Activated B cell treated with CpG ODN at 0.5 μM for 24 hours (primary cell): Measurements from ENCODE around the gene KCTD19. TPM values are rescaled to one million over a fixed set of nuclear protein-coding genes. Genes with fewer than 3 reads are reported as not detected.

Source experiments
- ATAC-seq: fragments of 200-7000 bp; cut with Tn5 transposase; one replicate; pipeline ENCODE4 v1.10.0; 2021; ENCODE audit warnings: low read depth, mild to moderate bottlenecking, moderate library complexity
- CTCF ChIA-PET: fragments of 350-600 bp; sonication (Branson Sonifier 250); formaldehyde crosslinking; loops from one replicate; lab custom pipeline; 2021; ENCODE audit warnings: antibody characterized with exemption; lab: Charles Lee
- POLR2A ChIA-PET: fragments of 350-600 bp; sonication (Branson Sonifier 250); formaldehyde crosslinking; loops from one replicate; lab custom pipeline; 2021; ENCODE audit warnings: antibody characterized with exemption; lab: Charles Lee
- DNase-seq: peaks from one replicate; pipeline ENCODE4 v3.0.0; 2022
- H3K27ac Mint-ChIP-seq: one replicate; pipeline ENCODE4 v1.8.0; 2020; ENCODE audit warnings: mixed read lengths
- H3K27me3 Mint-ChIP-seq: one replicate; pipeline ENCODE4 v1.8.0; 2021; ENCODE audit warnings: mixed read lengths
- H3K36me3 Mint-ChIP-seq: one replicate; pipeline ENCODE4 v1.8.0; 2021; ENCODE audit warnings: low read depth, mixed read lengths
- H3K4me1 Mint-ChIP-seq: one replicate; pipeline ENCODE4 v1.8.0; 2021; ENCODE audit warnings: mixed read lengths
- H3K4me3 Mint-ChIP-seq: one replicate; pipeline ENCODE4 v1.8.0; 2020; ENCODE audit warnings: mild to moderate bottlenecking, mixed read lengths
- H3K9me3 Mint-ChIP-seq: one replicate; pipeline ENCODE4 v1.8.0; 2020; ENCODE audit warnings: mixed read lengths
- intact Hi-C: fragments of 100-400 bp; cut with micrococcal nuclease; formaldehyde crosslinking; loops from one replicate; pipeline ENCODE4 v1.15.1; 2024
- total RNA-seq: library from RNA; stranded (reverse); gene quantifications from 2 replicates; pipeline ENCODE4 v1.2.3, GENCODE V29; 2022
- TF ChIP-seq, protein P1 (sequence below): fragments of 200-600 bp; IDR thresholded peaks from one replicate; pipeline ENCODE4 v1.8.0; 2022; ENCODE audit warnings: antibody characterized with exemption, mild to moderate bottlenecking

KCTD19 gene
- total RNA-seq, 1 donor from 2014 or later = not detected

DNA sequence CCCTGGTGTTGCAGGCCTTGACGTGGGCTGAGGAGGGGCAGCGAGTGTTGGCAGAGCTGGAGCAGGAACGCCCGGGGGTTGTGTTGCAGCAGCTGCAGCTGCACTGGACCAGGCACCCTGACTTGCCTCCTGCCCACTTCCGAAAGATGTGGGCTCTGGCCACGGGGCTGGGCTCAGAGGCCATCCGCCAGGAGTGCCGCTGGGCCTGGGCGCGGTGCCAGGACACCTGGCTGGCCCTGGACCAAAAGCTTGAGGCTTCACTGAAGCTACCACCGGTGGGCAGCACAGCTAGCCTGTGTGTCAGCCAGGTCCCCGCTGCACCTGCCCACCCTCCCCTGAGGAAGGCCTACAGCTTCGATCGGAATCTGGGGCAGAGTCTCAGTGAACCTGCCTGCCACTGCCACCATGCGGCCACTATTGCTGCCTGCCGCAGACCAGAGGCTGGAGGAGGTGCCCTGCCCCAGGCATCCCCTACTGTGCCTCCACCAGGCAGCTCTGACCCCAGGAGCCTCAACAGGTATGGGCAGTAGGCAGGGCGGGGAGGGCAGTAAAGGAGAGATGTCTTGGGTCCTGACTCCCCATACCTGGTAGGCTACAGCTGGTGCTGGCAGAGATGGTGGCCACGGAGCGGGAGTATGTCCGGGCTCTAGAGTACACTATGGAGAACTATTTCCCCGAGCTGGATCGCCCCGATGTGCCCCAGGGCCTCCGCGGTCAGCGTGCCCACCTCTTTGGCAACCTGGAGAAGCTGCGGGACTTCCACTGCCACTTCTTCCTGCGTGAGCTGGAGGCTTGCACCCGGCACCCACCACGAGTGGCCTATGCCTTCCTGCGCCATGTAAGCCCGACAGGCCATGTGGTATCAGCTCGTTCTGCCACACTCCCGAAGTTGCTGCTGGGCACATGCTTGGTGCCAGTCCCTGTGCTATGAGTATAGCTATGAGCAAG, 41.6 kb downstream of the KCTD19 start:
- intact Hi-C loops = no loop called here
- Mint-ChIP-seq H3K4me1 (no peaks in the 10 kb centered on the region), H3K4me3 (no peak overlapping the region), H3K27me3 (no peaks in the 10 kb centered on the region), H3K36me3 (no peaks in the 10 kb centered on the region), H3K9me3 (no peaks in the 10 kb centered on the region), H3K27ac (no peak overlapping the region)
- TF ChIP-seq, protein P1, sequence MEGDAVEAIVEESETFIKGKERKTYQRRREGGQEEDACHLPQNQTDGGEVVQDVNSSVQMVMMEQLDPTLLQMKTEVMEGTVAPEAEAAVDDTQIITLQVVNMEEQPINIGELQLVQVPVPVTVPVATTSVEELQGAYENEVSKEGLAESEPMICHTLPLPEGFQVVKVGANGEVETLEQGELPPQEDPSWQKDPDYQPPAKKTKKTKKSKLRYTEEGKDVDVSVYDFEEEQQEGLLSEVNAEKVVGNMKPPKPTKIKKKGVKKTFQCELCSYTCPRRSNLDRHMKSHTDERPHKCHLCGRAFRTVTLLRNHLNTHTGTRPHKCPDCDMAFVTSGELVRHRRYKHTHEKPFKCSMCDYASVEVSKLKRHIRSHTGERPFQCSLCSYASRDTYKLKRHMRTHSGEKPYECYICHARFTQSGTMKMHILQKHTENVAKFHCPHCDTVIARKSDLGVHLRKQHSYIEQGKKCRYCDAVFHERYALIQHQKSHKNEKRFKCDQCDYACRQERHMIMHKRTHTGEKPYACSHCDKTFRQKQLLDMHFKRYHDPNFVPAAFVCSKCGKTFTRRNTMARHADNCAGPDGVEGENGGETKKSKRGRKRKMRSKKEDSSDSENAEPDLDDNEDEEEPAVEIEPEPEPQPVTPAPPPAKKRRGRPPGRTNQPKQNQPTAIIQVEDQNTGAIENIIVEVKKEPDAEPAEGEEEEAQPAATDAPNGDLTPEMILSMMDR = no peak
- POLR2A ChIA-PET = no interaction called here
- ATAC-seq (no peak), DNase-seq (no peak)
- CTCF ChIA-PET = no interaction called here

DNA sequence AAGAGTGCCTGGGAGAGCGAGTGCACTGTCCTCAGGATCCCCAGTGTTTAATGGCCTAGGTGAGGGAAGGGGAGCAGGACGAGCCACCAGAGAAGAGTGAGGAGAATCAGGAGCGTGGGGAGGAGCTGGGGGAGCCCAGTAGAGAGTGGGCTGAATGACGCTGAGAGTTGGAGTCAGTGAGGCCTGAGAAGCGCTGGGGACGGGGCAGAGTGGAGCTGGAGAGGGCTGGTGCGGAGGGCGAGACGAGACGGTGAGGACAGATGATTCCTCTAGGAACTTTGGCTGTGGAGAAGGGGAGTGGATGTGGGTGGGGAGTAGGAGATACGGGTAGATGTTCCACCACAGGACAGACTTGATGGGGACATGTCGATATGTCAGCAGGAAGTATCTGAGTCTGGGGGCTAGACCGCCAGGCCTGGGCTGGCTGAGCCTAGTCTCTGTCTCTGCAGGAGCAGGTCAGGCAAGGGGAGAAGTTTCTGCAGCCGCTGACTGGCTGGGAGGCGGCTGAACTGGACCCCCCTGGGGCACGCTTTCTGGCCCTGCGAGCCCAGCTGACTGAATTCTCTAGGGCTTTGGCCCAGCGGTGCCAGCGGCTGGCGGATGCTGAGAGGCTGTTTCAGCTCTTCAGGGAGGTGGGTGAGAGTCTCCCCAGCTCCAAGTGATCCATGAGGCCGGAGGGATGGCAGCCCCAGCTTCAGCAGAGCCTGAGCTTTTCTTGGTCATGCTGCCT, 42.5 kb downstream of the KCTD19 start:
- intact Hi-C loops = no loop called here
- H3K4me1 Mint-ChIP-seq = no peaks in the 10 kb centered on the region
- ATAC-seq (no peak), DNase-seq (no peak)
- TF ChIP-seq, protein P1 = no peak
- no peak overlapping the region for H3K4me3 Mint-ChIP-seq
- ChIA-PET POLR2A (no interaction called here), CTCF (no interaction called here)
- H3K36me3 Mint-ChIP-seq = no peaks in the 10 kb centered on the region
- no peaks in the 10 kb centered on the region for H3K27me3 Mint-ChIP-seq
- H3K9me3 Mint-ChIP-seq = no peaks in the 10 kb centered on the region
- H3K27ac Mint-ChIP-seq = no peak overlapping the region

DNA sequence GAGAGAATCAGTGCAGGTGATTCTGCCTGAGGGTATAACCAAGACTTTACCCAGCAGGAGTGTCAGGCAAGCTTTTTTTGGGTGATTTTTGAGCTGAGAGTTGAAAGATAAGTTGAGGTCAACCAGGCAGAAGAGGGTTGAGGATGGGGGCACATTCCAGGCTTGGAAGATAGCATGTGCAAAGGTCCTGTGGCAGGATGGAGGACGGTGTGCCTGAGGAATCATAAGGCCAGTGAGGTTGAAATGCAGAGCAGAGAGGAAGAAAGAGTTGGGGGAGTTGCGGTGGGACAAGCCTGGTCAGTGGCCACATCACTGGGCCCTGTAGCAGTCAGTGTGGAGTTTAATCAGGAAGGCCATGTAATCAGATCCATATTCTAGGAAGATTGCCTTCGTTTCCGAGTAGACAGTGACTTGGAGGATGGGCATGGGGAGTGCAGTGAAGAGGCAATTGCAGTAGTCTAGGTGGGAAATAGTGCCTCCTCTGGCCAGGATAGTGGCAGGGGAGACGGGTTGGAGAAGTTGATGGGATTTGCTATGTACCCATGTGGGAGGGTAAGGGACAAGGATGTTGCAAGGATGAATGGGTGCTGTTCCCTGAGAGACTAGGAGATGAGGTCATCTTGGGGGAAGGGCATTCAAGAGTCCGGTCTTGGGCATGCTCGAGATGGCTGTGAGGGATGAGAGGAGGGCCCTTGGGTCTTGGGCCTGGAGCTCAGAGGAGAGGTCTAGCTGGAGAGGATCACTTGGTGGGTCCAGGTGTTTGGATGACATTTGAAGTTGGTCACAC, 43.3 kb downstream of the KCTD19 start:
- TF ChIP-seq, protein P1 = no peak
- ChIA-PET POLR2A (no interaction called here), CTCF (no interaction called here)
- no peak overlapping the region for H3K4me3 Mint-ChIP-seq
- no peak for ATAC-seq
- no peaks in the 10 kb centered on the region for H3K36me3 Mint-ChIP-seq
- H3K27ac Mint-ChIP-seq = no peak overlapping the region
- no peak for DNase-seq
- no peaks in the 10 kb centered on the region for H3K9me3 Mint-ChIP-seq
- no peaks in the 10 kb centered on the region for H3K27me3 Mint-ChIP-seq
- intact Hi-C loops = no loop called here
- H3K4me1 Mint-ChIP-seq = peaks cover 3% of the 10 kb centered on the region

DNA sequence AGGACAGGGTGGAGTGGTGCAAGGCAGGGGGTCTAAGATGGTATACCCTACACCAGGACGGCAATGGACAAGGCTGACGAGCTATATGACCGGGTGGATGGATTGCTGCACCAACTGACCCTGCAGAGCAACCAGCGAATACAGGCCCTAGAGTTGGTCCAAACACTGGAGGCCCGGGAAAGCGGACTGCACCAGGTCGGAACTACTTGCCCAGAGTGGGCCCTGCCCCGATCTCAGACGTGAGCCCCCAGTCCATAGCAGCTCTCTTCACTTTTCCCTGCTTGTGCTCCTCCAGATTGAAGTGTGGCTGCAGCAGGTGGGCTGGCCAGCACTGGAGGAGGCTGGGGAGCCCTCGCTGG, 44.1 kb downstream of the KCTD19 start:
- H3K36me3 Mint-ChIP-seq = peaks cover 2% of the 10 kb centered on the region
- ChIA-PET CTCF (no interaction called here), POLR2A (no interaction called here)
- TF ChIP-seq, protein P1 = no peak
- ATAC-seq (no peak), DNase-seq (no peak)
- no peak overlapping the region for H3K4me3 Mint-ChIP-seq
- peaks cover 3% of the 10 kb centered on the region for H3K4me1 Mint-ChIP-seq
- H3K9me3 Mint-ChIP-seq = no peaks in the 10 kb centered on the region
- intact Hi-C loops = no loop called here
- no peak overlapping the region for H3K27ac Mint-ChIP-seq
- H3K27me3 Mint-ChIP-seq = no peaks in the 10 kb centered on the region
